Measurements from ENCODE around the gene CTCFL. TPM values are rescaled to one million over a fixed set of nuclear protein-coding genes. Genes with fewer than 3 reads are reported as not detected.

Gene CTCFL
- total and polyA plus RNA-seq, 2 of the 8 experiments (the other 6 are each of a cell fraction or from before 2014, with no cell fraction given), result 0.30 to 0.80 TPM

- Histone ChIP-seq H2BK5ac (ENCODE audit: low read depth, low read length) (no peak overlapping the region), H3K36me3 (ENCODE audit: control insufficient read depth in 2 of 4, insufficient read depth in 4 of 4, low read length in 3 of 4) (no peaks in the 10 kb centered on the region), H3K4me3 (ENCODE audit: extremely low read depth in 1 of 4, insufficient read depth in 2 of 4, low read depth in 3 of 4, low read length in 4 of 4) (no peak overlapping the region), H3K56ac (replicated peaks; ENCODE audit: insufficient read length, low read depth, low read length) (no peak overlapping the region), H3K4me1 (replicated peaks in 1 of 4; ENCODE audit: control insufficient read depth in 3 of 4, insufficient read depth in 4 of 4, low read length in 3 of 4) (peaks cover 0 to 10% (median 3%) of the 10 kb centered on the region in 4 experiments; a peak in 4 of 7 replicates), H3K9ac (replicated peaks in 1 of 4; ENCODE audit: extremely low read depth in 1 of 4, low read depth in 3 of 4, low read length in 3 of 4) (no peak overlapping the region), H3K14ac (ENCODE audit: insufficient read length) (no peak overlapping the region), H2BK120ac (replicated peaks; ENCODE audit: low read depth, low read length) (no peak overlapping the region), H3K18ac (ENCODE audit: extremely low read depth, low read length) (no peak overlapping the region), H3K27ac (ENCODE audit: low read depth, low read length) (no peak overlapping the region), H2AFZ (ENCODE audit: low read length) (no peak overlapping the region), H3K79me2 (ENCODE audit: control insufficient read depth in 1 of 2, insufficient read depth in 2 of 2, low read length in 2 of 2) (no peaks in the 10 kb centered on the region), H3K4ac (replicated peaks; ENCODE audit: insufficient read length, low read depth, low read length) (no peak overlapping the region), H4K91ac (replicated peaks; ENCODE audit: insufficient read length, low read length) (no peak overlapping the region), H2BK15ac (ENCODE audit: low read length) (no peak overlapping the region), H3K9me3 (ENCODE audit: insufficient read depth in 2 of 2, low read depth in 1 of 2, low read length in 1 of 2) (no peaks in the 10 kb centered on the region), H3K27me3 (replicated peaks in 1 of 4; ENCODE audit: control insufficient read depth in 3 of 4, extremely low read depth in 1 of 4, insufficient read depth in 3 of 4, low read length in 3 of 4) (peaks cover 0 to 4% (median 0%) of the 10 kb centered on the region in 4 experiments; a peak in 4 of 7 replicates), H4K5ac (ENCODE audit: insufficient read length, low read depth, low read length) (no peak overlapping the region), H3K23ac (ENCODE audit: insufficient read length) (no peak overlapping the region), H4K8ac (ENCODE audit: extremely low read depth, insufficient read depth, low read length) (no peak overlapping the region), H3K79me1 (ENCODE audit: low read depth, low read length) (no peaks in the 10 kb centered on the region), H4K20me1 (replicated peaks in 1 of 2; ENCODE audit: control insufficient read depth in 1 of 2, insufficient read depth in 2 of 2, low read length in 2 of 2) (no peaks in the 10 kb centered on the region), H3K4me2 (ENCODE audit: insufficient read depth in 1 of 2, low read depth in 2 of 2, low read length in 2 of 2) (no peak overlapping the region), H3K23me2 (ENCODE audit: low read depth, low read length) (no peaks in the 10 kb centered on the region), H2AK5ac (ENCODE audit: low read depth, low read length) (no peak overlapping the region), H2BK20ac (ENCODE audit: low read length) (no peak overlapping the region), H2BK12ac (ENCODE audit: low read depth, low read length) (no peak overlapping the region)
- FAIRE-seq, result no peak
- ChIA-PET CTCF (ENCODE audit: partially characterized antibody) (interaction anchor here (1.2 to 2.5 kb wide), 7 partner anchors 12 to 611 kb away, joined by 3 to 10 read pairs (median 4); no protein-coding TSS in a partner anchor), POLR2A (ENCODE audit: partially characterized antibody) (interaction anchor here (1.4 kb wide), 1 partner anchor 11 kb away, joined by 3 read pairs; no protein-coding TSS in a partner anchor)
- 93% methylated on average over 12 of the region's 12 CpGs; no CpG with 5 or more reads in 1 of the 2 experiments for WGBS, 2 experiments (ENCODE audit: extremely low coverage in 1 of 2, insufficient coverage in 1 of 2, insufficient read length in 1 of 2, insufficient replicate concordance in 2 of 2, low coverage in 1 of 2, low lambda C conversion rate in 2 of 2, missing lambda C conversion rate in 1 of 2)
- DNase-seq (ENCODE audit: low read depth in 1 of 2, low spot score in 2 of 2), result no peak
- no peak for TF ChIP-seq RAD21 (IDR thresholded peaks at IDR 0.05 in 1 of 2, conservative IDR thresholded peaks at IDR 0.05 in 1 of 2; ENCODE audit: low read depth in 2 of 2, low read length in 2 of 2)
Measured at GRCh38 chr20:57568960-57569359, 44.0 kb upstream of the CTCFL start.

All from H1 (cell line).